NCI-H187 (cell line): ENCODE measurements around the gene CLCA2.

Source experiments
- DNase-seq, 2 experiments: peaks; one replicate each; lab custom pipeline; 2025; lab: John Stamatoyannopoulos, UW

CLCA2 gene

GRCh38 chr1:86430376-86430775 is 6.4 kb downstream of the CLCA2 start:
- no peak for DNase-seq

DNA sequence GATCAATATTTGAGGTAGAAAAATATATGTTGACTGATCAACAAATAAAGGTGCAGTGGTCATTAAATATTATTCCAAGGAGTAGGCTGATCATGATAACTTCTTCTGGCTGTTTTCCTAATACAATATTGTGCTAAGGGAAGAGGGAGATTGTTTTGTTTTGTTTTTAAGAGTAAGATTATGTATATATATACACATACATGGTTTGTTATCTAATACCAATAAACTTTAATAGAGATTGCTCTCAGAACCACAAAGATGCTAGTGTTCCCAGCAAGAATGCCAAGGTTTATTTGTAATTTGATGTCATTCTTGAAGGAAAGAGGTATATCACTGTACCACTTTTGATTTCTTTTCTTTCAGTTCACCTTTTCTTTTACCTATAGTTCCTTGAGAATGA is 10.1 kb downstream of the CLCA2 start:
- no peak for DNase-seq

GRCh38 chr1:86435327-86435726 is 11.4 kb downstream of the CLCA2 start:
- DNase-seq, result no peak

GRCh38 chr1:86436041-86436440 is 12.1 kb downstream of the CLCA2 start:
- peak; percentile 26 to 51 for DNase-seq

GRCh38 chr1:86441581-86441980 is 17.6 kb downstream of the CLCA2 start:
- no peak for DNase-seq

GRCh38 chr1:86441997-86442396 is 18.0 kb downstream of the CLCA2 start:
- no peak for DNase-seq

DNA sequence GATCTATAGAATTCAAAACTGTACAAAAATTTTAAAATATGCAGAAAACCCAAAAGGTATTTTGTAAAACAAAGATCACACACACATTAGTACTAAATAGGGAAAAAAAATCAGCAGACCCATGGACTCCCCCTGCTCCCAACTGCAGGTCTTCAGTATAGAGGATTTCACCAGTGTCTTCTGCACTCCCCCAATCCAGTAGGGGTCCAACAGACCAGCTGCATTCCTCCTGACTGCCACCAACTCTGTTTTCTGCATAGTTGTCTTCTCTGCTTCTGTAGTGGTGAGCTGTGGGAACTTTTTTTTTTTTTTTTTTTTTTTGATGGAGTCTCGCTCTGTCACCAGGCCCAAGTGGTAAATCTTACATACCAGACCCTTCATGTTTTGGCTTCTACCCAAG is 21.9 kb downstream of the CLCA2 start:
- DNase-seq, result no peak

DNA sequence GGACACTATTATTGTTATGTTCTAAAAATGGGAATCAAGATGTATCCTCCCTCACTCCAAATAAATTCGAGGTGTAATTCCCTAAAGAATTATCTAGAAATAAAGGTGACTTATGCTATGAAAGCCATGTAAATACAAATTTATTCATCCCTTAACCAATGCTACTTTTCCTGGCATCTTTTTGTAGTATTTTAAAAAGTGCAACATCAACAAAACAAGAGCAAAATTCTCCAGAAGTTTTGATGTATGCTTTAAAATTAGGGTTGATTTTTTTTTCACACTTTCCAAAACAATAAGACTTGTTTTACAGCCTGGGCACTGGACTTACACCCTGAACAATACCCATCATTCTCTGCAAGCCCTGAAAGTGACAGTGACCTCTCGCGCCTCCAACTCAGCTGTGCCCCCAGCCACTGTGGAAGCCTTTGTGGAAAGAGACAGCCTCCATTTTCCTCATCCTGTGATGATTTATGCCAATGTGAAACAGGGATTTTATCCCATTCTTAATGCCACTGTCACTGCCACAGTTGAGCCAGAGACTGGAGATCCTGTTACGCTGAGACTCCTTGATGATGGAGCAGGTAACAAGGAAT is 23.3 kb downstream of the CLCA2 start:
- DNase-seq, result no peak

GRCh38 chr1:86448670-86449069 is 24.7 kb downstream of the CLCA2 start:
- no peak for DNase-seq

- DNase-seq, result no peak
Observed at GRCh38 chr1:86449103-86449502, 25.1 kb downstream of the CLCA2 start.

GRCh38 chr1:86450847-86451246 is 26.9 kb downstream of the CLCA2 start:
- no peak for DNase-seq

GRCh38 chr1:86453664-86454063 is 29.7 kb downstream of the CLCA2 start:
- no peak for DNase-seq

- no peak for DNase-seq
Observed at GRCh38 chr1:86455073-86455472, 31.1 kb downstream of the CLCA2 start.

DNA sequence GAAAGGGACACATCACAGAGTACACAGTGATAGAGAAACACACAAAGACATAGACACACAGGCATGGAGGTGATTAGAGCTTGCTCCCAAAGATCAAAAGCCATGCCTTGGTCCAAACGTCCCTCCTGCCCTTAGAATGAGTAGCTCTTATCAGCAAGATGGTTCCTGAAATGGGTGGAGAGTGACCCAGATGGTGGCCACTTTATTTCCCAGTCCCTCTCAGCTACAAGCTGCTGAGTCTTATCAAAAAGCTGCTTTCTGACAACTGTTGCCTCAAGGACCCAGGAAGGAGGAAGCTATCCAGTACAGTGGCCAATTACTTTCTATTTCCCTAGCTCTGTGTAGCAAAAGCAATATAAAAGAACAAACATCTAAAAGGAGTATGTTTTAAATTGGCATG is 37.0 kb downstream of the CLCA2 start:
- no peak for DNase-seq

DNA sequence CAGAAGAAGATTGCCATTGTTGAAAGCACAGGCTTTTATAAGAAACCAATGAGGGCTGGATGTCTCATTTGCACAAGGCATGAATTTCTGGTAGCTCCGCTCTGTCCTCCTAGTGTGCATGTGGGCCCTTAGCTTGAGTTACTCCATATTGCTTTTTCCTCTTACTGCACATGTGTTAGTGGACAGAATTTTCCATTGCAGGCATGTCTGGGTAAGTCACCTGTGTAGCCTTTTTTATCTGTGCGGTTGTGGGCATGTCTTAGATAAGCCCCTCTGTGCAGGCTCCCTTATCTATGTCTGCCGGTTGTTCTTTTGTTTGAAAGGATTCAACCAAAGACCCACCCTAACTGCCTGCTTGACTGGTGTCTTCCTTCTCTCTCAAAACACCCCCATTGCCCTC is 37.5 kb downstream of the CLCA2 start:
- DNase-seq, result no peak

- DNase-seq, result no peak
Observed at GRCh38 chr1:86464819-86465218, 40.8 kb downstream of the CLCA2 start.

DNA sequence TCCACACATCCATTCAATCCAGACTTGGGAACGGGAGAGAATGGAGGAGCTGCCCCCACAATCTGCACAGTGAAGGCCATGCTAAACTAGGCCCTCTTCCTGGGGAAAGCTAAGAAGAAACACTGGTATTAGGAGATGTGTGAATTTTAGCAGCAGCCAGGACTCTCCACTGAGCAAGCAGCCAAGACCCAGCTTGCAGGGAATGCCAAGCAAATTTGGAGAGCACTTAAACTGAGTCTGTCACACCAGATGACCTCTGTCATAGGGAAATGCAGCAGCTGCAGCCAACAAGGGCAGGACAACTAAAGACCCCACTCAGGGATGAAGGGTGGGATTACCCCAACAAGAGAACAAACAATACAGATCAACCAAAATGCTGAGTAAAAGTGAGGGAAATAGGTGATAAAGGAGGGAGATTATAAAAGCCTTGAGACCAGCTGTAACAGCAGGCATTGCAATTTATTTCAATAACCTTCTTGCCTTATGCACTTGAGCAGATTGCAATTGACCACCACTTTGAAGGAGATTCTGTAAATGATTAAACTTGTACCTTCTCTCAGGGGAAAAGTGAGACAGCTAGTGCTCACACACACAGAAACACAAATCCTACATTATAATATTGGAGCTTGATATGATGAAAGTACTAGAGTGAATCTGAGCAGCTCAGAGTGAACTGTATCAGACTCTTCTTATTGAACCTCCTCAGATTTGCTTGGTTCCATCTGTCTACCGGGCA is 42.3 kb downstream of the CLCA2 start:
- no peak for DNase-seq

DNA sequence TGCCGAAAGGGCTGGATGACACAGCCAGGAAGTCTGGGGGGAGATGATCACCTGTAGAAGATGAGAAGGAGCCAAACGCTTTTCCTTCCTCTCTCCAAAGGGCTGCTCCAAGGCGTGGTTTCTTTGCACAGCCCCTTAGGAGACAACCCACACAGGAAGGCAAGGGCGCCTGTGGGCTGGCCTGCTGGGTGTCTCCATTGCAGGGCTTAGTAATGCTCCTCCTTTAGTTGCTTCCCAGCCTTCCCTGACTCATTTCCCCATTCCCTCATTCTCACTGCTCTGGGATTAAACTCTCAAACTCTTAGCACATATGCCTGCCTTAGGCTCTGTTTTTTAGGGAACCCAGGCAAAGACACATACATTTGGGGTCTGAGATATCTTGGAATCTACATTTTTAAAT is 43.0 kb downstream of the CLCA2 start:
- no peak for DNase-seq

GRCh38 chr1:86468501-86468977 is 44.6 kb downstream of the CLCA2 start, which contains the start of gene CLCA1:
TSS of gene CLCA1 (plus strand) at chr1:86468927. CDS start at chr1:86468972, 45 bp downstream.
- DNase-seq, result no peak

DNA sequence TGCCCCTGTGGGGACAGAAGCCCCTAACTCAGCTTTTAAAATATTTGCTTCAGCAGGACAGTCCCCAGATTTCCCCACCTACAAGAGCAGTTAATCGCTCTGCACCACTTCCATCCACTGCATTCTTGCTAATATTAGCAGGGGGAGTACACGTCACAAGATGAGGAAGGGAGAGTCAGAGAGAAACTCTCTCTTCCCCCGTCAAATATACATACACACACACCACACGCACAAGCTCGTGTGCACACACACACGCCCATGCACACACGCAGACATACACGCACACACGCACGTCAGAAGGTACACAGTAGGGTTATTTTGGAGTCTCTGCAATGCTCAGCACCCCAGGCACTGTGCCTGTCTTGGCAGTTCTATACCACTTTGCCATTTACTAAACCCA is 46.9 kb downstream of the CLCA2 start:
- DNase-seq, result no peak

DNA sequence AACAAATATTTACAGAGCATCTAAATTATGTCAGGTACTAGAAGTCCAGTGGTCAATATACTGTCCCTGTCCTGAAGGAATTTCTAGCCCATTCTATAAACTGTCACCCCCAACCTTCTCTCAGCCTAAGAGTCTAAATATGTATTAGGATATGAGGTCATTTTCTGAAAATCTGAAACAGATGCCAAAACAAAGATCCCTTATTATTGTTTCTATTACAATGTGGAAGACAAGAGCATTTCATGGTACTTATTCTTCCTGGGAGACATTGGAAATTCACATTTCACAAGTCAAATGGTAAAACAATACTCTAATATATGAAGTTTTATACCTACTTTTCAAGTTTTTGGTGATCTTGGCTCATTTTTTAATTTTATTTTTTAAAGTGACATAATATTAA is 47.3 kb downstream of the CLCA2 start:
- DNase-seq, result no peak

GRCh38 chr1:86472152-86472551 is 48.2 kb downstream of the CLCA2 start:
- no peak for DNase-seq

DNA sequence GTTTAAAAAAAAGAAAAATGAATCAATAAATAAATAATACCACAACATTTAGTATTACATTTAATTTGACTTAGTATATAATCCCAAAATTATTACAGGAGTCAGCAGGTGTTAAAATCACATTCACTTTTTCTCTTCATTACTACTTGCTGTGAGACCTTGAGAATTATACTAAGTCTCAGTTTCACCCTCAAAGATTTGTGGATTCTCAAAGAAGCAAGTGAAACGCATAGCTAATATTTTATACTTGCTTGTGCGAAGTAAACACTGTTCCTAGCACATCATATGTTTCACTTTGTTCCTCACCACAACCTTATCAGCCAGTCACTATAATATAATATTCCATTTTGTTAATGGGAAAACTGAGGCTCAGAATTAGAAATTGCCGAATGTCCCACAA is 48.8 kb downstream of the CLCA2 start:
- DNase-seq, result no peak

- no peak for DNase-seq
Observed at GRCh38 chr1:86477256-86477655, 53.3 kb downstream of the CLCA2 start.
